GM18502 (cell line): ENCODE results near the gene CD164.

Experiments used
- ATAC-seq: cut with Tn5 transposase; IDR thresholded peaks from one replicate; pipeline ENCODE4 v1.9.1; 2021; ENCODE audit warnings: mild to moderate bottlenecking; ENCODE audit not compliant: unreplicated experiment, poor library complexity

Gene CD164

DNA sequence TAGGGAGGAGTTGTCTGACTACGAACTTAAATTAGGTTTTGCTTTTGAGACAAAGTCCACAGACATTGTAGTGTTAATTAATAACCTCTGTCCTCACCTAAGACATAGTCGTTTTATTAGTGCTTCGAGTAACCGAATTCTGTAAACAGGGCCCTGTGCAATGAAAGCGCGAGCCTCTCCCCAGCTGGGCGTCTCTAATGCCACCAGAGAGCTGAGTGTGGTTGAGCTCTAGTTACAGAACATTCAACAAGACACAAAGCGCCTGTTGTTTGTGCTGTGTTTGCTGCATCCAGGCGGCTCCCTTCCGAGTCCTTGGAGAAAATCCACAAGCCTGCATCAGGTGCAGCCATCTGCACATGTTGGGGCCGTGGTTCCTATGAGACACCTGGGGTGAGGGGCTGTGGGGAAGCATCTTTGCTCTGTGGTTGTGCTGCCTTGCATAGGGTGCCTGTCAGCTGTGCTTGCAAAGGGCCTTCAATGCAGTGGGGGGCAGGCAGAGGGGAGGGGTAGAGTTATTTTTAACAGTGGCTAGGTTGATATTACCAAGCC lies 63.9 kb downstream of the CD164 start:
- no peak for ATAC-seq

DNA sequence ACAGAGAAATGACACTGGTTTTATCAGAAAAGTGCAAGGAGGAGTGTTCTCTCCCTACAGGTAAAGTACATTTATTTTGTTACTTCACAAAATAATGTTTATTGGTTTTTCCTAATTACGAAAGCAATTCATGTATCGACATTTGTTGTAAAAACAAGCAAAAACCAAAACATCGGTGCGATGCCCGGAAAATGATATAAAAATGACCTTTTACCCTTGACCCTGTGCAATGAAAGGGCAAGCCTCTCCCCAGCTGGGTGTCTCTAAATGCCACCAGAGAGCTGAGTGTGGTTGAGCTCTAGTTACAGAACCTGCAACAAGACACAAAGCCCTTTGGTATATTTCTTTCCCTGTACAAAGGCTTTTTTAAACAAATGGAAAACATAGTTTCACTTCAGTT lies 65.4 kb downstream of the CD164 start:
- ATAC-seq = no peak
